A673 (cell line): ENCODE measurements around the gene SMAGP. TPM values are rescaled to one million over a fixed set of nuclear protein-coding genes. Genes with fewer than 3 reads are reported as not detected.

Source experiments
- BruUV-seq: library from RNA; stranded (reverse); fragments of 400-500 nt; replicated peaks from 2 replicates; lab custom pipeline; 2021; lab: Mats Ljungman, UMichigan
- CTCF ChIA-PET: fragments of 300-600 bp; sonication (Branson Sonifier 250); formaldehyde crosslinking; loops from one replicate; lab custom pipeline; 2022; ENCODE audit warnings: antibody characterized with exemption; lab: Charles Lee
- POLR2A ChIA-PET: fragments of 300-600 bp; sonication (Branson Sonifier 250); formaldehyde crosslinking; loops from one replicate; lab custom pipeline; 2022; ENCODE audit warnings: antibody characterized with exemption; ENCODE audit not compliant: low non-redundant PET; lab: Charles Lee
- DNase-seq: peaks from one replicate; pipeline ENCODE4 v3.0.0-alpha.2; 2015; ENCODE audit warnings: low spot score
- H3K27ac ChIP-seq: fragments of 200-600 bp; sonication (generic); 2 replicates; pipeline ENCODE4 v1.5.1; 2016; ENCODE audit warnings: mixed run types, low read depth, mild to moderate bottlenecking, mixed read lengths, antibody characterized with exemption, low read length; ENCODE audit not compliant: poor library complexity, severe bottlenecking
- H3K27me3 ChIP-seq: fragments of 200-600 bp; sonication (generic); replicated peaks from 2 replicates; pipeline ENCODE4 v1.6.1; 2017; ENCODE audit warnings: mixed run types, low read depth, mild to moderate bottlenecking, mixed read lengths, antibody characterized with exemption, low read length; ENCODE audit not compliant: insufficient read depth, poor library complexity
- H3K36me3 ChIP-seq: fragments of 200-600 bp; sonication (generic); 2 replicates; pipeline ENCODE4 v1.6.1; 2016; ENCODE audit warnings: mixed run types, mild to moderate bottlenecking, mixed read lengths, antibody characterized with exemption, low read length; ENCODE audit not compliant: insufficient read depth, poor library complexity, severe bottlenecking
- H3K4me1 ChIP-seq: fragments of 200-600 bp; sonication (generic); 2 replicates; pipeline ENCODE4 v1.6.1; 2017; ENCODE audit warnings: mixed run types, mild to moderate bottlenecking, mixed read lengths, antibody characterized with exemption, low read length; ENCODE audit not compliant: insufficient read depth, poor library complexity, severe bottlenecking
- H3K4me3 ChIP-seq: fragments of 200-600 bp; sonication (generic); 2 replicates; pipeline ENCODE4 v1.5.1; 2016; ENCODE audit warnings: low read depth, mixed run types, mild to moderate bottlenecking, mixed read lengths, low read length; ENCODE audit not compliant: poor library complexity, severe bottlenecking
- H3K9me3 ChIP-seq: fragments of 200-600 bp; sonication (generic); 2 replicates; pipeline ENCODE4 v1.6.1; 2016; ENCODE audit warnings: mixed run types, low read depth, mild to moderate bottlenecking, mixed read lengths, antibody characterized with exemption, low read length; ENCODE audit not compliant: poor library complexity, severe bottlenecking
- CTCF ChIP-seq: fragments of 300-800, 200-600 bp; sonication (generic); conservative IDR thresholded peaks from 2 replicates; pipeline ENCODE4 v1.5.1; 2017; ENCODE audit warnings: low read depth, mild to moderate bottlenecking, antibody characterized with exemption, low read length, moderate library complexity, mixed read lengths
- EZH2 ChIP-seq: fragments of 200-600 bp; sonication (generic); IDR thresholded peaks from 2 replicates; pipeline ENCODE4 v1.6.1; 2017; ENCODE audit warnings: borderline replicate concordance, low read depth, mild to moderate bottlenecking, mixed read lengths, antibody characterized with exemption, low read length; ENCODE audit not compliant: poor library complexity, severe bottlenecking
- intact Hi-C: fragments of 100-400 bp; cut with micrococcal nuclease; formaldehyde crosslinking; loops from one replicate; pipeline ENCODE4 v1.10.0; 2022; ENCODE audit not compliant: unreplicated experiment
- total RNA-seq: library from RNA; stranded (reverse); gene quantifications from 2 replicates; pipeline ENCODE4 v1.2.3, GENCODE V29; 2021

The SMAGP gene
- total RNA-seq, 1 experiment from 2014 or later = 26.5 TPM

GRCh38 chr12:51200156-51200555 lies 70.1 kb downstream of the SMAGP start:
- H3K27ac ChIP-seq = no peak overlapping the region
- BruUV-seq = no TSS peak
- no peaks in the 10 kb centered on the region for H3K4me1 ChIP-seq
- CTCF ChIA-PET = no interaction called here
- H3K4me3 ChIP-seq = no peak overlapping the region
- no peaks in the 10 kb centered on the region for H3K9me3 ChIP-seq
- intact Hi-C loops = no loop called here
- no peak for DNase-seq
- no peak for TF ChIP-seq EZH2
- no peak for TF ChIP-seq CTCF
- POLR2A ChIA-PET = interaction anchor here (0.6 kb wide), 1 partner anchor 13 kb away, joined by 10 read pairs; no protein-coding TSS in a partner anchor
- H3K27me3 ChIP-seq = no peaks in the 10 kb centered on the region
- H3K36me3 ChIP-seq = no peaks in the 10 kb centered on the region

GRCh38 chr12:51199366-51199945 lies 70.8 kb downstream of the SMAGP start:
- CTCF ChIA-PET = no interaction called here
- no peaks in the 10 kb centered on the region for H3K36me3 ChIP-seq
- H3K4me3 ChIP-seq = no peak overlapping the region
- no peaks in the 10 kb centered on the region for H3K9me3 ChIP-seq
- no peak for DNase-seq
- no peaks in the 10 kb centered on the region for H3K4me1 ChIP-seq
- no TSS peak for BruUV-seq
- no peaks in the 10 kb centered on the region for H3K27me3 ChIP-seq
- intact Hi-C loops = no loop called here
- TF ChIP-seq CTCF = no peak
- TF ChIP-seq EZH2 = no peak
- POLR2A ChIA-PET = no interaction called here
- H3K27ac ChIP-seq = no peak overlapping the region

- Histone ChIP-seq H3K36me3 (no peaks in the 10 kb centered on the region), H3K27me3 (no peaks in the 10 kb centered on the region), H3K27ac (no peak overlapping the region), H3K9me3 (no peaks in the 10 kb centered on the region), H3K4me3 (no peak overlapping the region), H3K4me1 (no peaks in the 10 kb centered on the region)
- DNase-seq = no peak
- CTCF ChIA-PET = no interaction called here
- TF ChIP-seq CTCF (no peak), EZH2 (no peak)
- intact Hi-C loops = no loop called here
- BruUV-seq = no TSS peak
- POLR2A ChIA-PET = no interaction called here
Observed at GRCh38 chr12:51198568-51199365, 71.4 kb downstream of the SMAGP start.
